Measurements from ENCODE around the gene NCLN.

NCLN gene

GRCh38 chr19:3248728-3249326, 63.1 kb downstream of the NCLN start:
- Histone ChIP-seq H3K27me3 (ENCODE audit: control insufficient read depth, insufficient read depth, low read length, poor library complexity, severe bottlenecking) (no peaks in the 10 kb centered on the region), H3K27ac (ENCODE audit: insufficient read depth, low read depth, low read length, poor library complexity, severe bottlenecking) (no peak overlapping the region)
- WGBS, 2 experiments, result 53% methylated on average over 14 of the region's 14 CpGs

GRCh38 chr19:3249408-3249807, 63.7 kb downstream of the NCLN start:
- no peak overlapping the region for H3K27ac ChIP-seq (ENCODE audit: insufficient read depth, low read depth, low read length, poor library complexity, severe bottlenecking)
- no peaks in the 10 kb centered on the region for H3K9me3 ChIP-seq (ENCODE audit: control insufficient read depth, low read length)
- WGBS, 2 experiments, result 84% methylated on average over 10 of the region's 10 CpGs
- no peaks in the 10 kb centered on the region for H3K4me1 ChIP-seq (ENCODE audit: control insufficient read depth, insufficient read depth, low read length)
- no peaks in the 10 kb centered on the region for H3K36me3 ChIP-seq (ENCODE audit: control insufficient read depth, insufficient read depth, low read length)
- no peak overlapping the region for H3K4me3 ChIP-seq (ENCODE audit: insufficient read depth, low read depth, low read length)
- H3K27me3 ChIP-seq (ENCODE audit: control insufficient read depth, insufficient read depth, low read length, poor library complexity, severe bottlenecking), result no peaks in the 10 kb centered on the region

More at GRCh38 chr19:3248728-3249326, 63.1 kb downstream of the NCLN start:
- Histone ChIP-seq H3K4me3 (ENCODE audit: insufficient read depth, low read depth, low read length) (no peak overlapping the region), H3K9me3 (ENCODE audit: control insufficient read depth, low read length) (no peaks in the 10 kb centered on the region), H3K36me3 (ENCODE audit: control insufficient read depth, insufficient read depth, low read length) (no peaks in the 10 kb centered on the region), H3K4me1 (ENCODE audit: control insufficient read depth, insufficient read depth, low read length) (no peaks in the 10 kb centered on the region)

GRCh38 chr19:3250675-3251074, 64.9 kb downstream of the NCLN start:
- Histone ChIP-seq H3K4me3 (ENCODE audit: insufficient read depth, low read depth, low read length) (no peak overlapping the region), H3K4me1 (ENCODE audit: control insufficient read depth, insufficient read depth, low read length) (no peaks in the 10 kb centered on the region), H3K36me3 (ENCODE audit: control insufficient read depth, insufficient read depth, low read length) (no peaks in the 10 kb centered on the region), H3K27me3 (ENCODE audit: control insufficient read depth, insufficient read depth, low read length, poor library complexity, severe bottlenecking) (no peaks in the 10 kb centered on the region), H3K9me3 (ENCODE audit: control insufficient read depth, low read length) (no peaks in the 10 kb centered on the region), H3K27ac (ENCODE audit: insufficient read depth, low read depth, low read length, poor library complexity, severe bottlenecking) (no peak overlapping the region)
- WGBS, 2 experiments, result 80 to 85% methylated on average over 7 of the region's 7 CpGs

DNA sequence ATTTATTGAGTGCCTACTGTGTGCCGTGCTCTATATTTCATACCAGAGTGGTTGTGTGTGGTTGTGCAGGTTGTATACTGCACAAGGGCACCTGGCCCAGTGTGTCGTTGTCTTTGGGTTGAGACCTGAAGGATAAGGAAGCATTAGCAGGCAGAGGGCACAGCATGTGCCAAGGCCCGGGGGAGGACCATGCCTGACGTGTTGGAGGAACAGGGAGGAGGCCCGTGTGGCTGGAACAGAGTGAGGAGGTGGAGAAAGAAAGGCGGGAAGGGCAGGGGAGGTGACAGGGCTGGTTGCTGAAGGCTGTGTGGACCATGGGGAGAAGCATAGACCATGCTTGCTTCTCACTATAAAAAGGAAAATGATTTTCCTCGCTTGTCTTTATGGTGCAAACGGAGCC, 65.5 kb downstream of the NCLN start:
- no peaks in the 10 kb centered on the region for H3K4me1 ChIP-seq (ENCODE audit: control insufficient read depth, insufficient read depth, low read length)
- no peaks in the 10 kb centered on the region for H3K27me3 ChIP-seq (ENCODE audit: control insufficient read depth, insufficient read depth, low read length, poor library complexity, severe bottlenecking)
- 85 to 88% methylated on average over 7 to 8 of the region's 8 CpGs for WGBS, 2 experiments
- no peak overlapping the region for H3K4me3 ChIP-seq (ENCODE audit: insufficient read depth, low read depth, low read length)
- H3K36me3 ChIP-seq (ENCODE audit: control insufficient read depth, insufficient read depth, low read length), result no peaks in the 10 kb centered on the region
- no peak overlapping the region for H3K27ac ChIP-seq (ENCODE audit: insufficient read depth, low read depth, low read length, poor library complexity, severe bottlenecking)
- H3K9me3 ChIP-seq (ENCODE audit: control insufficient read depth, low read length), result no peaks in the 10 kb centered on the region

DNA sequence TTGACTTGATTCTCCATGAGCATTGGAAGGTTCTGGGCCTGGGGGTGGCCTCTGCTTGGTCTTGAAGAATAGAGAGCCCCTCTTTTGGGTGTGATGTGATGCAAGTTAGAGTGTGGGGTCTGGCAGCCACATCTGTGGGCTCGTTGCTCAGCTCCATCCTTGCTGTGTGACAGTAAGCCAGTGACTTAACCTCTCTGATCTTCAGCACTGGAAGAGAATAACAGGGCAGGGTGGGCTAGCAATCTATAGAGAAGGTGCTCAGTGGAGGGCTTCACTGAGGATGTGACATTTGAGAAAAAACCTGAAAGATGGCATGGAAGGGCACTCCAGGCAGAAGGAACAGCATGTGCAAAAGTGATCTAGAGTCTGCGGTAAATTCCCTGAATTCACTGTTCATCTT, 66.9 kb downstream of the NCLN start:
- 85 to 93% methylated on average over 2 of the region's 2 CpGs for WGBS, 2 experiments
- Histone ChIP-seq H3K4me3 (ENCODE audit: insufficient read depth, low read depth, low read length) (no peak overlapping the region), H3K27me3 (ENCODE audit: control insufficient read depth, insufficient read depth, low read length, poor library complexity, severe bottlenecking) (no peaks in the 10 kb centered on the region), H3K9me3 (ENCODE audit: control insufficient read depth, low read length) (no peaks in the 10 kb centered on the region), H3K27ac (ENCODE audit: insufficient read depth, low read depth, low read length, poor library complexity, severe bottlenecking) (no peak overlapping the region), H3K36me3 (ENCODE audit: control insufficient read depth, insufficient read depth, low read length) (no peaks in the 10 kb centered on the region), H3K4me1 (ENCODE audit: control insufficient read depth, insufficient read depth, low read length) (no peaks in the 10 kb centered on the region)

GRCh38 chr19:3253270-3253669, 67.5 kb downstream of the NCLN start:
- WGBS, 2 experiments, result 26 to 58% methylated on average over 2 to 3 of the region's 3 CpGs
- H3K36me3 ChIP-seq (ENCODE audit: control insufficient read depth, insufficient read depth, low read length), result no peaks in the 10 kb centered on the region
- H3K4me1 ChIP-seq (ENCODE audit: control insufficient read depth, insufficient read depth, low read length), result no peaks in the 10 kb centered on the region
- H3K4me3 ChIP-seq (ENCODE audit: insufficient read depth, low read depth, low read length), result no peak overlapping the region
- no peaks in the 10 kb centered on the region for H3K9me3 ChIP-seq (ENCODE audit: control insufficient read depth, low read length)
- H3K27me3 ChIP-seq (ENCODE audit: control insufficient read depth, insufficient read depth, low read length, poor library complexity, severe bottlenecking), result no peaks in the 10 kb centered on the region
- H3K27ac ChIP-seq (ENCODE audit: insufficient read depth, low read depth, low read length, poor library complexity, severe bottlenecking), result no peak overlapping the region

- Histone ChIP-seq H3K9me3 (ENCODE audit: control insufficient read depth, low read length) (no peaks in the 10 kb centered on the region), H3K27me3 (ENCODE audit: control insufficient read depth, insufficient read depth, low read length, poor library complexity, severe bottlenecking) (no peaks in the 10 kb centered on the region), H3K36me3 (ENCODE audit: control insufficient read depth, insufficient read depth, low read length) (no peaks in the 10 kb centered on the region), H3K27ac (ENCODE audit: insufficient read depth, low read depth, low read length, poor library complexity, severe bottlenecking) (no peak overlapping the region), H3K4me3 (ENCODE audit: insufficient read depth, low read depth, low read length) (no peak overlapping the region), H3K4me1 (ENCODE audit: control insufficient read depth, insufficient read depth, low read length) (no peaks in the 10 kb centered on the region)
These were observed 68.8 kb downstream of the NCLN start for GRCh38 chr19:3254520-3254919.

GRCh38 chr19:3257071-3257470, 71.3 kb downstream of the NCLN start:
- H3K4me1 ChIP-seq (ENCODE audit: control insufficient read depth, insufficient read depth, low read length), result no peaks in the 10 kb centered on the region
- no peaks in the 10 kb centered on the region for H3K27me3 ChIP-seq (ENCODE audit: control insufficient read depth, insufficient read depth, low read length, poor library complexity, severe bottlenecking)
- H3K4me3 ChIP-seq (ENCODE audit: insufficient read depth, low read depth, low read length), result no peak overlapping the region
- H3K36me3 ChIP-seq (ENCODE audit: control insufficient read depth, insufficient read depth, low read length), result no peaks in the 10 kb centered on the region
- H3K9me3 ChIP-seq (ENCODE audit: control insufficient read depth, low read length), result no peaks in the 10 kb centered on the region
- 92 to 97% methylated on average over 7 of the region's 8 CpGs for WGBS, 2 experiments
- H3K27ac ChIP-seq (ENCODE audit: insufficient read depth, low read depth, low read length, poor library complexity, severe bottlenecking), result no peak overlapping the region

Measured in ectodermal cell (in vitro differentiated cells).